ENCODE results near the gene IKZF3.

GRCh38 chr17:39747745-39748144, 116.4 kb downstream of the IKZF3 start:
- no peak for TF ChIP-seq POLR2AphosphoS5 (IDR thresholded peaks at IDR 0.05)
- no peak for TF ChIP-seq POLR2A (IDR thresholded peaks at IDR 0.05)
- no peak for TF ChIP-seq EP300 (IDR thresholded peaks at IDR 0.05)
- no peak for TF ChIP-seq CTCF (IDR thresholded peaks at IDR 0.05)

Measured in suprapubic skin (tissue), 4 donors.